IMR-90 (cell line): ENCODE data around the gene TUSC2. TPM values are rescaled to one million over a fixed set of nuclear protein-coding genes. Genes with fewer than 3 reads are reported as not detected.
A peak's percentile ranks its signal among the peaks of the same experiment; 100 is the strongest.

Experiments
- ATAC-seq: fragments of 200-7000 bp; cut with Tn5 transposase; 2 replicates; pipeline ENCODE4 v1.9.1; 2020; ENCODE audit warnings: low read depth, mild to moderate bottlenecking, moderate library complexity
- BruUV-seq: library from RNA; stranded (reverse); fragments of 400-500 nt; replicated peaks from 2 replicates; lab custom pipeline; 2021; lab: Mats Ljungman, UMichigan
- CTCF ChIA-PET: fragments of 300-600 bp; formaldehyde crosslinking; extraction: SDS; loops from one replicate; lab custom pipeline; 2021; ENCODE audit warnings: antibody characterized with exemption; lab: Yijun Ruan, JAX
- POLR2A ChIA-PET: fragments of 300-600 bp; sonication (Branson Sonifier 250); formaldehyde crosslinking; loops from one replicate; lab custom pipeline; 2022; ENCODE audit warnings: antibody characterized with exemption; ENCODE audit not compliant: unreplicated experiment; lab: Charles Lee
- DNase-seq: peaks from one replicate; pipeline ENCODE4 v3.0.0; 2013
- H2AFZ ChIP-seq: replicated peaks from 2 replicates; pipeline ENCODE3; 2013; ENCODE audit warnings: low read length, mild to moderate bottlenecking; ENCODE audit not compliant: poor library complexity
- H2AK5ac ChIP-seq: 2 replicates; pipeline ENCODE4 v1.6.1; 2013; ENCODE audit warnings: low read depth, low read length, inconsistent platforms
- H2AK9ac ChIP-seq: replicated peaks from 2 replicates; pipeline ENCODE3; 2013; ENCODE audit warnings: mild to moderate bottlenecking, low read depth, low read length, moderate library complexity; ENCODE audit not compliant: poor library complexity
- H2BK120ac ChIP-seq: 2 replicates; pipeline ENCODE4 v1.6.1; 2013; ENCODE audit warnings: low read depth, low read length, inconsistent platforms
- H2BK15ac ChIP-seq: 3 replicates; pipeline ENCODE4 v1.6.1; 2013; ENCODE audit warnings: low read depth, low read length, inconsistent platforms
- H2BK20ac ChIP-seq: 2 replicates; pipeline ENCODE4 v1.6.1; 2013; ENCODE audit warnings: low read depth, mild to moderate bottlenecking, inconsistent platforms, low read length, moderate library complexity
- H2BK5ac ChIP-seq: 2 replicates; pipeline ENCODE4 v1.6.1; 2013; ENCODE audit warnings: mild to moderate bottlenecking, low read depth, low read length, inconsistent platforms; ENCODE audit not compliant: poor library complexity, severe bottlenecking
- H3K14ac ChIP-seq: replicated peaks from 2 replicates; pipeline ENCODE4 v1.6.1; 2013; ENCODE audit warnings: low read depth, low read length, inconsistent platforms
- H3K18ac ChIP-seq: 2 replicates; pipeline ENCODE4 v1.6.1; 2013; ENCODE audit warnings: low read depth, low read length, control low read depth
- H3K23ac ChIP-seq: 2 replicates; pipeline ENCODE4 v1.6.1; 2013; ENCODE audit warnings: low read depth, low read length, inconsistent platforms
- H3K27ac ChIP-seq: 2 replicates; pipeline ENCODE4 v1.5.1; 2013; ENCODE audit warnings: mild to moderate bottlenecking, control low read depth, low read length; ENCODE audit not compliant: insufficient read depth
- H3K27me3 ChIP-seq: 2 replicates; pipeline ENCODE4 v1.6.1; 2013; ENCODE audit warnings: low read length; ENCODE audit not compliant: control insufficient read depth, insufficient read depth
- H3K36me3 ChIP-seq: 2 replicates; pipeline ENCODE4 v1.6.1; 2013; ENCODE audit warnings: low read length, mixed read lengths; ENCODE audit not compliant: control insufficient read depth, insufficient read depth
- H3K4ac ChIP-seq: 2 replicates; pipeline ENCODE4 v1.6.1; 2013; ENCODE audit warnings: low read depth, low read length, inconsistent platforms
- H3K4me1 ChIP-seq: 2 replicates; pipeline ENCODE4 v1.6.1; 2013; ENCODE audit warnings: low read length, mixed read lengths; ENCODE audit not compliant: control insufficient read depth, insufficient read depth
- H3K4me2 ChIP-seq: 2 replicates; pipeline ENCODE4 v1.6.1; 2013; ENCODE audit warnings: low read depth, mild to moderate bottlenecking, control low read depth, low read length, moderate library complexity
- H3K4me3 ChIP-seq: 2 replicates; pipeline ENCODE4 v1.5.1; 2013; ENCODE audit warnings: low read depth, mild to moderate bottlenecking, control low read depth, low read length, moderate library complexity; ENCODE audit not compliant: insufficient read depth
- H3K56ac ChIP-seq: 2 replicates; pipeline ENCODE4 v1.6.1; 2013; ENCODE audit warnings: low read length, inconsistent platforms; ENCODE audit not compliant: insufficient read depth; ENCODE audit errors: extremely low read depth
- H3K79me1 ChIP-seq, 2 experiments: 2 replicates each; pipeline ENCODE4 v1.6.1; 2013; ENCODE audit warnings: low read length in 2 of 2, inconsistent platforms in 1 of 2, low read depth in 1 of 2
- H3K9ac ChIP-seq: 2 replicates; pipeline ENCODE4 v1.6.1; 2013; ENCODE audit warnings: low read depth, low read length, control low read depth
- H3K9me1 ChIP-seq: 2 replicates; pipeline ENCODE4 v1.6.1; 2013; ENCODE audit warnings: low read length, inconsistent platforms; ENCODE audit not compliant: insufficient read depth
- H3K9me3 ChIP-seq: 2 replicates; pipeline ENCODE4 v1.6.1; 2013; ENCODE audit warnings: low read length; ENCODE audit not compliant: control insufficient read depth, insufficient read depth
- H4K20me1 ChIP-seq: 2 replicates; pipeline ENCODE4 v1.6.1; 2013; ENCODE audit warnings: low read length, inconsistent platforms; ENCODE audit not compliant: insufficient read depth
- H4K5ac ChIP-seq: 2 replicates; pipeline ENCODE4 v1.6.1; 2013; ENCODE audit warnings: mild to moderate bottlenecking, low read depth, low read length, control low read depth
- H4K8ac ChIP-seq, 2 experiments: 2 replicates each; pipeline ENCODE4 v1.6.1; 2013; ENCODE audit warnings: low read depth in 2 of 2, low read length in 2 of 2, control low read depth in 1 of 2, inconsistent platforms in 1 of 2
- H4K91ac ChIP-seq: 2 replicates; pipeline ENCODE4 v1.6.1; 2013; ENCODE audit warnings: low read depth, low read length, inconsistent platforms; ENCODE audit not compliant: insufficient read depth
- CEBPB ChIP-seq: IDR thresholded peaks from 2 replicates; pipeline ENCODE4 v1.6.1; 2012; ENCODE audit warnings: low read depth, low read length, improper control_type of control experiment
- CTCF ChIP-seq: conservative IDR thresholded peaks from 2 replicates; pipeline ENCODE4 v1.5.1; 2012; ENCODE audit warnings: mild to moderate bottlenecking, low read depth, low read length, improper control_type of control experiment
- ELK1 ChIP-seq: fragments of 150-350 bp; IDR thresholded peaks from 2 replicates; pipeline ENCODE4 v1.6.1; 2016; ENCODE audit warnings: low read depth, mild to moderate bottlenecking, low read length, moderate library complexity, borderline replicate concordance
- FOS ChIP-seq: fragments of 150-350 bp; IDR thresholded peaks from 2 replicates; pipeline ENCODE4 v1.6.1; 2016; ENCODE audit warnings: low read depth, low read length
- MAFK ChIP-seq: IDR thresholded peaks from 2 replicates; pipeline ENCODE4 v1.6.1; 2012; ENCODE audit warnings: low read depth, low read length, improper control_type of control experiment
- NFE2L2 ChIP-seq: fragments of 150-350 bp; IDR thresholded peaks from 2 replicates; pipeline ENCODE4 v1.6.1; 2016; ENCODE audit warnings: low read depth, mild to moderate bottlenecking, low read length
- POLR2A ChIP-seq: IDR thresholded peaks from 2 replicates; pipeline ENCODE4 v1.6.1; 2012; ENCODE audit warnings: mild to moderate bottlenecking, low read depth, low read length
- RAD21 ChIP-seq: IDR thresholded peaks from 2 replicates; pipeline ENCODE4 v1.6.1; 2012; ENCODE audit warnings: low read length, improper control_type of control experiment
- RCOR1 ChIP-seq: IDR thresholded peaks from 2 replicates; pipeline ENCODE4 v1.6.1; 2012; ENCODE audit warnings: mild to moderate bottlenecking, low read length, improper control_type of control experiment; ENCODE audit not compliant: insufficient replicate concordance
- RFX5 ChIP-seq: IDR thresholded peaks from 2 replicates; pipeline ENCODE4 v1.8.0; 2012; ENCODE audit warnings: low read depth, mild to moderate bottlenecking, low read length, moderate library complexity
- SMC3 ChIP-seq: fragments of 150-350 bp; IDR thresholded peaks from 2 replicates; pipeline ENCODE4 v1.6.1; 2016; ENCODE audit warnings: low read depth, mild to moderate bottlenecking, antibody characterized with exemption, low read length, moderate library complexity
- whole genome bisulfite sequencing, 2 experiments: methylation state at CpG; one replicate each; pipeline versions ENCODE4 v1.1.5 to v1.1.7; 2013; ENCODE audit warnings: missing lambda C conversion rate in 2 of 2; ENCODE audit not compliant: insufficient read length in 1 of 2; ENCODE audit errors: extremely low coverage in 2 of 2; 5-methylcytosine and 5-hydroxymethylcytosine counted together
- dilution Hi-C: fragments of 300-500 bp; cut with HindIII; formaldehyde crosslinking; loops from one replicate; pipeline ENCODE4 v1.14.3; 2018; ENCODE audit warnings: low sequenced_read_pairs; ENCODE audit not compliant: unreplicated experiment
- in situ Hi-C: fragments of 300-500 bp; cut with MboI; formaldehyde crosslinking; loops from 3 replicates; pipeline ENCODE4 v1.14.3; 2019; ENCODE audit warnings: low sequenced_read_pairs, inconsistent platforms, mixed read lengths
- intact Hi-C: fragments of 100-400 bp; cut with micrococcal nuclease; formaldehyde crosslinking; loops from 2 replicates; pipeline ENCODE4 v1.10.0; 2022
- polyA plus RNA-seq, 3 experiments: library from polyadenylated mRNA; depleted of rRNA; stranded (reverse); fragments of >200 nt; gene quantifications; 2 replicates each; pipeline ENCODE4 v1.2.3, GENCODE V29; 2012; ENCODE audit warnings: low replicate concordance in 1 of 3
- total RNA-seq: library from RNA; depleted of rRNA; stranded (reverse); fragments of >200 nt; gene quantifications from 2 replicates; pipeline ENCODE4 v1.2.3, GENCODE V29; 2012

The TUSC2 gene
- total and polyA plus RNA-seq, 2 of the 4 experiments (the other 2 are of a cell fraction) = 13.4 to 24.0 TPM

DNA sequence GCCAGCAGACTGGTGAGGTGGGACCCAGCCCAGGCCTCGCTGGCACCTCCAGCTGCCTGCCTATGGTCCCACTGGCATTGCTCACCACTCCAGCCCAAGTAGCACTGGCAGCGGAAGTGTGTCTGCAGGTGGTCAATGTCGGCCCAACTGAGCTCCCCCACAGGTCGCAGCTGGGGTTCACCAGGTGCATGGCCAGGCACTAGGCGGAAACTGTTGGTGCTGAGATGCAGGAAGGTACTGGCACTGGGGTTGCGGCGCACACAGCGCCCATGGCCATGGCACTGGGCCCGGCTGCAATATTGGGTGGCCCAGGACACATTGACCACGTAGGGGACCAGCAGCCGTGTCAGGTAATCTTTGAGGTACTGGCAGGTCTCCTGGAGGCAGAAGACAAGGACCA, 9.9 kb downstream of the TUSC2 start:
- POLR2A ChIA-PET = no interaction called here
- ATAC-seq (no peak), DNase-seq (no peak)
- Histone ChIP-seq H4K5ac (no peak overlapping the region), H2BK120ac (no peak overlapping the region), H3K14ac (no peak overlapping the region), H3K27ac (no peak overlapping the region), H3K4me3 (no peak overlapping the region), H2AK9ac (no peak overlapping the region), H2AFZ (no peak overlapping the region), H3K79me1 (peaks cover 29 to 57% of the 10 kb centered on the region in 2 experiments), H4K20me1 (0 out of 2 replicates have a peak, but pooled peaks cover 18% of the 10 kb centered on the region), H3K4ac (no peak overlapping the region), H2BK20ac (no peak overlapping the region), H2BK5ac (no peak overlapping the region), H4K91ac (no peak overlapping the region), H3K4me1 (peaks cover 25% of the 10 kb centered on the region), H4K8ac (no peak overlapping the region), H3K18ac (no peak overlapping the region), H3K23ac (no peak overlapping the region), H3K4me2 (no peak overlapping the region), H3K9me3 (no peaks in the 10 kb centered on the region), H2BK15ac (no peak overlapping the region), H3K27me3 (no peaks in the 10 kb centered on the region), H3K36me3 (peaks cover 38% of the 10 kb centered on the region), H3K56ac (no peak overlapping the region), H3K9ac (no peak overlapping the region), H3K9me1 (peaks cover 23% of the 10 kb centered on the region), H2AK5ac (no peak overlapping the region)
- in situ Hi-C loops (no loop called here), dilution Hi-C loops (no loop called here), intact Hi-C loops (no loop called here)
- CTCF ChIA-PET = no interaction called here
- 95% methylated on average over 10 of the region's 11 CpGs; no CpG with 5 or more reads in 1 of the 2 experiments for WGBS, 2 experiments
- TF ChIP-seq POLR2A = no peak
- no peak for TF ChIP-seq CEBPB
- TF ChIP-seq RFX5 = no peak
- TF ChIP-seq RAD21 = no peak
- TF ChIP-seq FOS = no peak
- TF ChIP-seq ELK1 = no peak
- TF ChIP-seq SMC3 = no peak
- no peak for TF ChIP-seq CTCF
- no peak for TF ChIP-seq MAFK
- no peak for TF ChIP-seq RCOR1
- no peak for TF ChIP-seq NFE2L2
- BruUV-seq = TSS peak; percentile 38
